ENCODE results near the gene AMT.
A peak's percentile ranks its signal among the peaks of the same experiment; 100 is the strongest.

The AMT gene

GRCh38 chr3:49383387-49383786, 38.9 kb downstream of the AMT start:
- H3K27me3 Mint-ChIP-seq: no peaks in the 10 kb centered on the region
- DNase-seq (no peak), ATAC-seq (no peak)
- H3K27ac Mint-ChIP-seq: peak overlapping the region in 1 of 2 donors; percentile 24
- H3K9me3 Mint-ChIP-seq: no peaks in the 10 kb centered on the region
- peaks cover 69% of the 10 kb centered on the region for H3K4me1 Mint-ChIP-seq
- no peak overlapping the region for H3K4me3 Mint-ChIP-seq

- Mint-ChIP-seq H3K9me3 (no peaks in the 10 kb centered on the region), H3K4me3 (peak overlapping the region; percentile 55 to 61), H3K27ac (peak overlapping the region; percentile 35 to 96), H3K27me3 (no peaks in the 10 kb centered on the region), H3K4me1 (peaks cover 52% of the 10 kb centered on the region)
- no peak for ATAC-seq
- DNase-seq: no peak
Observed at GRCh38 chr3:49378249-49378895, 43.9 kb downstream of the AMT start.

GRCh38 chr3:49377483-49377882, 44.8 kb downstream of the AMT start:
- DNase-seq (peak; percentile 60 to 84), ATAC-seq (peak; percentile 99)
- Mint-ChIP-seq H3K4me3 (peak overlapping the region; percentile 39 to 42), H3K4me1 (peaks cover 50% of the 10 kb centered on the region), H3K27ac (peak overlapping the region; percentile 88 to 96), H3K27me3 (no peaks in the 10 kb centered on the region), H3K9me3 (no peaks in the 10 kb centered on the region)

GRCh38 chr3:49371946-49372345, 50.3 kb downstream of the AMT start:
- Mint-ChIP-seq H3K27me3 (no peaks in the 10 kb centered on the region), H3K9me3 (no peaks in the 10 kb centered on the region), H3K4me1 (peaks cover 31% of the 10 kb centered on the region), H3K4me3 (no peak overlapping the region), H3K27ac (no peak overlapping the region)
- DNase-seq (no peak), ATAC-seq (no peak)

GRCh38 chr3:49370585-49371290, 51.5 kb downstream of the AMT start:
- DNase-seq (no peak), ATAC-seq (no peak)
- Mint-ChIP-seq H3K4me1 (peaks cover 25% of the 10 kb centered on the region), H3K4me3 (no peak overlapping the region), H3K9me3 (no peaks in the 10 kb centered on the region), H3K27ac (peak overlapping the region in 1 of 2 donors; percentile 59), H3K27me3 (no peaks in the 10 kb centered on the region)
